HG03025 (cell line): ENCODE data around the gene OSGIN1.

ENCODE experiments used
- ATAC-seq: cut with Tn5 transposase; IDR thresholded peaks from one replicate; pipeline ENCODE4 v1.9.1; 2021; ENCODE audit warnings: mild to moderate bottlenecking, moderate library complexity; ENCODE audit not compliant: unreplicated experiment, low FRiP score

OSGIN1 gene

DNA sequence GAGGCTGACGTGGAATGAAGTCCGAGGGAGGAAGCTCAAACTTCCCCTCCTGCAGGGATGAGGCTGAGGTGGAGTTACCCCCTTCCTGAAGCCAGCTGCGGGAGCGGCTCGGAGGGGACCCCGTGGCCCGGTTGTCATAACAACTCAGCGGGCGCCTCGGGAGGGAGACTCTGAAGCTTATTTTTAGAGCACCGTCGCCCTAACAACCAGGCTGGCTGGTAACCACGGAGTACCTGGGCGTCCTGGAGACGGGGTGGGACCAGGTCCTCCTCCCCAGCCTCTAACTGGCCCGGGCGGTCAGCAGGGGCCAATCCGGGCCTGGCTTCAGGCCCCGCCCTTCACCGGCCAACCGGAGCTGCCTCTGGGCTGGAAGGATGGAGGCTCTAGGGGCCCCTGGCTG is 42.7 kb downstream of the OSGIN1 start:
- ATAC-seq: no peak

DNA sequence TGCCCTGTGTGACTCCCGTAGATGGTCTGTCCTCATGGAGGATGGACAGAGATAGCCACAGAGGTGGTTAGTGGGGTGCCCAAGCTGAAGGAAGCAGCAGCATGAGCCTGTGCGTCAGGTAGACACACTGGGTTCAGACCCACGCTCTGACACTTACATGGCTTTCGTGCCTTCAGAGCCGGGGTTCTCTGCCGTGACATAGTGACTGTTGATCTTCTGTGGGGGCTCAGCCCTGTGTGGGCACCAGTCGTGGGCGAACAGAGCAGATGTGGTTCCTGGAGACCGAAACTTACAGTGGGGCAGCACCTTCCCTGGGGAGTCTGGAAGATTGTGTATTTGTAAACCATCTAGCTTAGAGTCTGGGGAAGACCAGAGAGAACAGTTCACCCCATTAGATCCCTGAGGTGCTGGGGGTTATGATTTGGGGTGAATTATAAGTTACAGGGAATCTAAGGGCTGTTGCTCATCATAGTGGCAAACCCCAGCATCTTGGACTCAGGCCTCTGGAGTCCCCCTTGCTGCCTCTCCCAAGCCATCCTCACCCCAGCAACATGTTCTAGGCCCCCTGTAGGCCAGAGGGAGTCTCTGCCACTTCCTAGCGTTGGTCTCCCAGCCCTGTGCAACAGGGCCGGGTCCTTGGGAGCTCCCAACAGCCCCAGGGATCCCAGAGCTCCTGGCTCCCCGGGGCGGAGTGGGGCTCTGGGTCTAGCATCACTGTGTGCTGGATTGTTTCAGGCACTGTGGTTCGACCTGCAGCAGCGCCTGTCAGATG is 43.6 kb downstream of the OSGIN1 start:
- no peak for ATAC-seq

DNA sequence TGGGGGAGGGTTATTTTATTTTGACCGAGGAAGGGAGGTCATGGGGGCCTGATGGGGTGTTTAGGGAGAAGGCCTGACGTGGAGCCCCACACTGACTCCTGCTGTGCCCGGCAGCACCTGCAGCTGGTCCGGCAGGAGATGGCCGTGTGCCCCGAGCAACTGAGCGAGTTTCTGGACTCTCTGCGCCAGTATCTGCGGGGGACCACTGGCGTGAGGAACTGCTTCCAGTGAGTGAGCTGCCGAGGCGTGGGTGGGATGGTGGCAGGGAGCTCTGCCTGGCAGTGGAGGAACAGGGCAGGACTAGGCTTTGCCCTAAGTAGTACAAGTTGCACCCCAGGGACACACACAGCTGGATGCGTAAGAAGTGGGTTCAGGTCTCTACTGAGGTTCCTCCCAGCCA is 45.1 kb downstream of the OSGIN1 start:
- no peak for ATAC-seq

DNA sequence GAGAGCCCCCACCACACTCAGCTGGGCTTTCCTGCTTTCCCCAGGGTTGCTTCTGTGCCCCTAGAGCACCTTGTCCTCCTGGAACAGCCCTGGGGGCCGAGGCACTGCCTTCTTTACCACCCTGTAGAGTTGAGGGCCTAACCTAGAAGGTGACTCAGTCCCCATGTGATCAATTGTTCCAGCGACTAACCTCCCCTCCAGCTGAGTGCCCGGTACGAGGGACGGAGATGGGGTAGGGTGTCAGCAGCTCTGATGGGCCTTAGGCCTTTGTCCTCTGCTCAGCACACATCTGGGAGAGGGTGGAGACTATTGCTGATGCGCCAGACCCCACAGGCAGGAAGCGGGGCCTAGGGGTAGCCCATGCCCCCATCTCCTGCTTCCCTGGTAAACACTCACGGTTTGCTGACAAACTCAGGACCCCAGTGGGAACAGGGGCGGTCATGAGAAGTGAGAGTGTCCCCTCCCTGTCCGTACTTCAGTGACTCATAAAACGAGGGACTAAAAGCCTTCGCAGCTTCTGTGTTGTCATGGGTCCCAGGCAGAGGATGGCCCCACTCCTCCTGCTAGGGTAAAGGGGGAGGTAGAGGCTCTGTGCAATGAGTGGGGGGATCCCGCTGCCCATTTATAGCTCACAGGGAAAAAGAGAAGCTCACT is 48.1 kb downstream of the OSGIN1 start:
- no peak for ATAC-seq

DNA sequence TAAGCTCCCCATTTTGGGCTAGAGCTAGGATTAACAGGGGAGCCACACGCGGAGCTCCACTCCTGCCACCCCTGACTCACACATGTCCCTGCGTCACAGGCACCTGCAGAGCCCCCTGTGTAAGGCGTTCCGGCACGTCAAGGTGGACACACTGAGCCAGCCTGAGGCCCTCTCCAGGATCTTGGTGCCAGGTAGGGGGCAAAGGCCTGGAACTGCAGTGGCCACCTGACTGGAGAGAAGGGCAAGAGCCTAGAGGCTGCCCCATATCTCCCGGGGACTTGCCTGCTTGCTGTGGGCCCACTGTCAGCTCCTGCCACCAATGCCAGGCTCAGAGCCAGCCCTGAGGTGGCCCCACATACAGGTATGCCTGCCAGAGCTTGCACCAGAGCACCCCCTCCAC is 48.7 kb downstream of the OSGIN1 start:
- ATAC-seq: no peak

DNA sequence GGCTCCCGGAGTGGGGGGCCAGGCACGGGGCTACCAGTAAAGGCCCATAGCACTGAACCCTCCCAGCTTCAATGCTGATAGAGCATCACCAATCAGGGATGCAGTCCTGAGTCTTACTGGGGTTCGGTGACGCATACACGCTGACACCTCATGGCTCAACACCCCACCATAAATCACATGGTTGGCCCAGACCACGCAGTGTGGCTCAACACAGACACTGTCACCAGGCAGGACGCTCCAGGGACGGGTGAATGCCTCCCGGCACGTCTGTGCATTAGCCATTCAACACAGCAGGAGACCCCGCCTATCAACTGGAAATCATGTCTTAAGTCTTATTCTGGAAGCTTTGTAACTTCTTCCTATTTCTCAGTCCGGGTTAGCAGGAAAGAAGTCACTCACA is 50.0 kb downstream of the OSGIN1 start:
- no peak for ATAC-seq

DNA sequence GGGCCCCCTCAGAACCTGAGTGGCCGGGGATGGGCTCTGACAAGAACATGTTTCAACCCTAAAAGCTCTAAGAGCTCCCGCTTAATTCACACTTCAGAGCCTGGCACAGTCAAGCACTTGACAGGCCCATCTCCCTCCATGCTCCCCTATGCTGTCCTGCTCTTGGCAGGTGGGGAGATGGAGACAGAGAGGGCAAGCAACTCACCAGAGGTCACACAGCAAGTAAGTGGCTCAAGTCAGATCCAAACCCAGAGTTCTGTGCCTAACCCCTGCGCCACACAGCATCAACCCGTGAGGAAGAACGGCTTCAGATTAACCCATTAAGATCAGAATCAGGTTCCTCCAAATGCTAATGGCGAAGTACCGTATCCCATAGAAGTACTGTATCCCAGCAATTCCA is 51.4 kb downstream of the OSGIN1 start:
- no peak for ATAC-seq

DNA sequence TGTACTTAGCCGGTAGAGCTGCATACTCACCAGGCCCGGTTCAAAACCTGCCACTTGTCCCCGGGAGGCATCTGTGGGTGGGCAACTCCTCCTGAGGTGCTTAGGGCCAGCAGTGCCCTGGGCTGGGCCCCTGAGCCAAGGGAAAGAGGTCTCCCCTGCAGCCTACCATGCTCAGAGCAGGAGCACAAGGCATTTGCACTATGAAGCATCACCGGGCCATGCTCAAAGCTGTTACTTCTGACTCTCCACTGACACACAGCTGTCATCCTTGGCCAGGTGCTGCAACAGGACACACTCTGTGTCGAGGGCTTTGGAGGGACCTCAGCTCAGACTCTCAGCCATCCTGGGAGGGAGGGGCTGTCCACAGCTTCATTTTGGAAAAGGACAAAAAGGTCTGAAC is 52.4 kb downstream of the OSGIN1 start:
- ATAC-seq: no peak

DNA sequence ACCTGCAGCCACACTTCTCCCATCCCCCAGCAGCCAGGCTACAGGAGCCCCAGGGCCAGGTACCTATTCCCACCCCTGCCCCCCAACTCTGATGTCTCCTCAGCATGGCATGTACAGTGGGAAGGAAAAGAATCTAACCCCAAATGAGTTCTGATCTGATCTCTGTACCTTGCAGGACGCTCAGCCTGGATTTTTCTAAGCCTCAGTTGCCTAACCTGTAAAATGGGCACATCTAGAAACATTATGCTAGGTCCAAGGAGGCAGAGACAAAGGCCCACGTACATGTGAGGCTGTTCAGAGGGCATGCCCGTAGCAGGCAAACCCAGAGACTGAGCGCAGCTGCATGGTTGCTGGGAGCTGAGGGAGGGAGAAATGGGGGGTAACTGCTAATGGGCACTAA is 54.5 kb downstream of the OSGIN1 start:
- ATAC-seq: no peak

DNA sequence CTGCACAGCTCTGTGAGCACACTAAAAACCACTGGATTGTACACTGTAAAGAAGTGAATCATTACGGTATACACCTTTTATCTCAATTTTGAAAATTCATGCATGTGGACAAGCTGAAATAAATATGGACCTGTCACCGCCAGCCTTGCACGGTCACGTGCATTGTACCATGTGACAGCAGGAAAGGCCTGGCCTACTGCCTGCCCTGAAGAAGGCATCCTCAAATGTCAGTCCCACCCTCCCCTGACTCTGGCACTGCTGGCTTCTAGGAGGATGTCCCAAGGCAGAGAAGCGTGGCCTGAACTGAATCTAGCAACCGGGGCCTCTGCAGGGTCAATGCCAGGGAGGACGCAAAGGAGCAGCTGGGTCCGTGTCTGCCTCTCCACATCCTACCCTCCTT is 54.9 kb downstream of the OSGIN1 start:
- ATAC-seq: no peak

DNA sequence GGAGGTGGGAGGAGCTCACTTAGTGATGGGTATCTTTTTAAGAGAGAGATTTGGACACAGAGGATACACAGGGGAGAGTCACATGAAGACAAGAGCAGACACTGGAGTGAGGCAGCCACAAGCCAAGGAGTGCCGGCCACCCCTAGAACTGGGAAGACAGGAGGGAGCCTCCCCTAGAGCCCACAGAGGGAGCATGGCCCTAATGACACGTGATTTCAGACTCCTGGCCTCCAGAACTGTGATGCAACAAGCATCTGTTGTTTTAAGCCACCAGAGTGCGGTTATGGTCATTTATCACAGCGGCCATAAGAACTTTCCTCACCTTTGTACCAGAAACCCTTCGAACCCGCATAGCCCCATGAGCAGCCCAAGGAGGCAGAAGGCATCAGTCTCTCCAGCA is 56.2 kb downstream of the OSGIN1 start:
- no peak for ATAC-seq

DNA sequence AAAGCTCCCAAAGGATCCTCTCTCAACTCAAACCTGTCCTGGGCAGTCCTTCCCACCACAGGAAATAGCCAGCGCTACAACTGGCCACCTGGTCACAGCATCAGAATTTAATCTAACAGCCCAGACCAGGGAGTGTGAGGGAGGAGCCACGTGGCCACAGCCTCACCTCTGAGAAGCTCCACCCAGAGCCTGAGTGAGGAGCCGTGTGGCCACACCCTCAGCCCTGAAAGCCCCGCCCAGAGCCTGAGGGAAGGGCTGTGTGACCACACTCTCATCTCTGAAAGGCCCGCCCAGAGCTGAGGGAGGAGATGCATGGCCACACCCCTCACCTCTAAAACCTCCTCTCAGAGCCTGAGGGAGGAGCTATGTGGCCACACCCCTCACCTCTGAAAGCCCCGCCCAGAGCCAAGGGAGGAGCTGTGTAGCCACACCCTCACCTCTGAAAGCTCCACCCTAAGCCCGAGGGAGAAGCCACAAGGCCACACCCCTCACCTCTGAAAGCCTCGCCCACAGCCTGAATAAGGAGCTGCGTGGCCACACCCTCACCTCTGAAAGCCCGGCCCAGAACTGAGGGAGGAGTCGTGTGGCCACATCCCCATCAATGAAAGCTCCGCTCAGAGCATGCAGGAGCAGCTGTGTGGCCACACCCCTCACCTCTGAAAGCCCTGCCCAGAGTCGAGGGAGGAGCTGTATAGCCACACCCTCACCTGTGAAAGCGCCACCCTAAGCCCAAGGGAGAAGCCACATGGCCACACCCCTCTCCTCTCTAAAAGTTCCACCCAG is 60.9 kb downstream of the OSGIN1 start:
- ATAC-seq: no peak

DNA sequence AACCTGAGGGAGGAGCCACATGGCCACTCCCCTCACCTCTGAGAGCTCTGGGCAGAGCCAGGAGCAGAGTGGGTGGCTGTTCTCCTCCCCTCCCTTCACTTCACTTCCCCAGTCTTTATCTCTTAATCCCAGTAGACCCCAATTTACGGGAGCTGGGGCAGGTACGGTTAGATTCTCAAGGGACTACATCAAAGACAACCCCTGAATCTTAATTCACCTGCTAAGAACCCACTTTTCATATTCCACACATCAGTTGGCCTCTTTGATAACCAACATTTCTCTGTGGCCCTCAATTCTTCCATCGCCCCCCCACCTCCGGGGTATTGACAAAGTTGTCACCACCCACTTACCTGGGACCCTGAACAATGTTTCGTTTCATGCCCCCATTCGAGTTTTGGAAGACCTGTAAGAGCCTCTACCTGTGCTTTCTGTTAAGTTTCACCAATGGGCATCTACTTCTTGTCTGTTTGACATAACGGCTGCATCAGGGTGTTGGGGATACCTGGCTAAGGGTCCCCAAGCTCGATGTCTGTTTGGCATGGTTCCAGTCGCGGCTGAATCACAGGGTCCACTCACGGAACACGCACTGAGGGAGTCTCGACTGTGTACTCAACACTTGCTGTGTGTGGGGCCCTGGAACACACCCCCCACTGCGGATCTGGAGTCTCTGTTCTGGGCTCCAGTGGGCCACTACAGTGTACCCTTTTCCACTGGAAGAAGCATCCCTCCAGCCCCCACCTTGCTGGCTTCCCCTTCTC is 61.7 kb downstream of the OSGIN1 start:
- ATAC-seq: no peak

DNA sequence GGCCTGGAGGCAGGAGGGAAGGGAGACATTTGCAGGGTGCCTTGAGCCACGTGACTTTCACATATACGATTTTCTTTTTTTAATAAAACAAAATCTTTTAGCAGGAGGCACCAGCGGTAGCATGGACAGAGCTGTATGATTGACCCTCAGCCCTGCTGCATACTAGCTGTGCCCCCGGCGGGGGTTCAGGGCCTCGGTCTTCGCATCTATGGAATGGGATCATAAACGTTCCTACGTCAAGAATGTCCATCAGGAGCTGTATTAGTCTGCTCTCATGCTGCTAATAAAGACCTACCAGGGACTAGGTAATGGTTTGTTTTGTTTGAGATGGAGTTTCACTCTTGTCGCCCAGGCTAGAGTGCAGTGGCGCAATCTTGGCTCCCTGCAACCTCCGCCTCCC is 62.4 kb downstream of the OSGIN1 start:
- ATAC-seq: no peak
